Stimulated activated CD8-positive, alpha-beta memory T cell treated with anti-CD3 and anti-CD28 coated beads, Interleukin-4, amount 100 ng/mL, for 1 hour (primary cell): ENCODE data around the gene C19orf73.

Source experiments
- DNase-seq, 2 donors: peaks; one replicate each; pipeline ENCODE4 v3.0.0-alpha.2; 2020; ENCODE audit warnings: low read depth in 2 of 2, low spot score in 1 of 2

Gene C19orf73

DNA sequence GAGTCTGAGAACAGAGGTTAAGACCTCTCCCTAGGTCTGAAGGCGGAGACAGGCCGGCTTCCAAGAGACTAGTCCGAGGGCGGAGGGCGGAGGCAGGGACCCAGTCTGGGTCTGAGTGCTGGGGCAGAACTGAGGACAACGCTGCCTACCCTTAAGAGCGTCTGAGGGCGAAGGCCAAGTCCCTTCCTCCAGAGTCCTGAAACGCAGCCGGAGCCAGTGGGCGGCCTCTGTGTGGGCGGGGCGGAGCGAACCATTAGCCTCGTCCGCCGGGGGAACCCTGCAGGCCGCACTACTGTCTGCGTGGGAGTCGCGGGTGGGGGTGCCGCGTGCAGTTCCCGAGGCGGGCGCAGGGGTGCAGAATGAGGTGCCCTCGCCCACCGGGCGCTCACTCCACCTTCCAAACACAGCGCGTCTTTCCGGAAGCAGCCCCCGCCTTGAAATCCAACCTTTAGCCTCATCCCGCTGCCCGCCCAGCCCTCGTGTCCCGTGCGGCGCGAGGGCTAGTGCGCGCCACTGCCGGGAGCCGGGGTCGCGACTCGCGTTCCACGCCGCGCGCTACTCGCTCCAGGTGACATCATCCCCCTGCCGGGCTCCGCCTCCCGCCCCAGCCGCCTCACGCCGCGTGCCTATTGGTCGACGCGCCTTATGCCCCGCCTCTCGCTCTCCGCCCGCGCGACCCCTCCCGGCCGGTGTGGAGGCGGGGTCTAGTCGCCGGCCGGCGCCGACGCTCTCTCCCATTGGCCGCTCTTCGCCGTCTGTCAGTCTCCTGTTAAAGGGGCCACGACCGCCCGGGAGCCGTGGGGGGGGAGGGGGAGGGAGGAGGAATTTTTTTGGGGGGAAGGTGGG, at the start of gene C19orf73:
Gene C19orf73, minus strand, starts transcription at position 579 of the 846 bp plus-strand sequence. Its CDS starts 121 bp downstream, at position 458.
- DNase-seq = peak; percentile 92

- DNase-seq = no peak
Observed at GRCh38 chr19:49168421-49168820, 49.5 kb upstream of the C19orf73 start.

DNA sequence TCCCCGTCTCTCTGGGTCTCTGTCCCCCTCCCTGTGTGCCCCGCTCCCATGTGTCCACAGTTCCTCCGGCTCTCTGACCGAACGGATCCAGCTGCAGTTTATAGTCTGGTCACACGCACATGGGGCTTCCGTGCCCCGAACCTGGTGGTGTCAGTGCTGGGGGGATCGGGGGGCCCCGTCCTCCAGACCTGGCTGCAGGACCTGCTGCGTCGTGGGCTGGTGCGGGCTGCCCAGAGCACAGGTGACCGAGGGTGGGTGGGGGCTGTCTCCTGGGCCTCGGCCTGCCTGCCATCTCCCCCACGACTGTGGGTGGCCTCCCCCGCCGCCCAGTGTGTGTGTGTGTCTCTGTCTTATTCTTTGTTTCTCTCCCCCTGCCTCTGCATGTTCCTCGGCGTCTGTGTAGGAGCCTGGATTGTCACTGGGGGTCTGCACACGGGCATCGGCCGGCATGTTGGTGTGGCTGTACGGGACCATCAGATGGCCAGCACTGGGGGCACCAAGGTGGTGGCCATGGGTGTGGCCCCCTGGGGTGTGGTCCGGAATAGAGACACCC, 49.0 kb upstream of the C19orf73 start:
- DNase-seq = no peak

GRCh38 chr19:49165865-49166301, 46.9 kb upstream of the C19orf73 start:
- no peak for DNase-seq

DNA sequence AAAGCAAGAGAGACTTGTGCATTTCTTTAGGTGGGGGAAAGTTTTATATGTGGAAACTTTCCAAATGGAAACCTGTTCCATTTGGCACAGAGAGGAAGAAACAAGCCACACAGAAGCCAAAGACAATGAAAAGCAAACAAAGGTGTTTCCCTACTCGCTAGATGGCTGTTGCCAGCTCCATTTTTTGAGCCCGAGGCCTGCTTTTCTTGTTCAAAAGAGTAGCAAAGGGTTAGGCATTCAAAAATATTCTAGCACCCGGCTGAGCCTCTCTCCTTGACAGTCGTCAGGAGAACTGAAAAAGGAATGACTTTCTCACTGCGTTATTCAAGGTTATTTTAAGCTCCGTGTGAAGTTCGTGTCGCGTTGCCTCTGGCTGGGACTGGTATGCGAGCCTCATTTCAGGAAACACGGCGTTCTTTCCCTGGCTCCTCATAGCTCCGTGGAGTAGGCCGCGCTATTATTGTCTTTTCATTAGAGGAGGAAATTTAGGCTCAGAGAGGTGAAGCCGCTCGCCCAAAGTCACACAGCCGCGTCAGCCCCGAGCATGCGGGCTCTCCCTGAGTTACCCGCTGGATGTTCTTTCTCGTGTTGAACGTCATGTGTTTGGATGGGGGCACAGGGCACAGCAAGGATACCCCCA, 46.3 kb upstream of the C19orf73 start:
- no peak for DNase-seq

GRCh38 chr19:49161987-49162386, 43.0 kb upstream of the C19orf73 start:
- no peak for DNase-seq

DNA sequence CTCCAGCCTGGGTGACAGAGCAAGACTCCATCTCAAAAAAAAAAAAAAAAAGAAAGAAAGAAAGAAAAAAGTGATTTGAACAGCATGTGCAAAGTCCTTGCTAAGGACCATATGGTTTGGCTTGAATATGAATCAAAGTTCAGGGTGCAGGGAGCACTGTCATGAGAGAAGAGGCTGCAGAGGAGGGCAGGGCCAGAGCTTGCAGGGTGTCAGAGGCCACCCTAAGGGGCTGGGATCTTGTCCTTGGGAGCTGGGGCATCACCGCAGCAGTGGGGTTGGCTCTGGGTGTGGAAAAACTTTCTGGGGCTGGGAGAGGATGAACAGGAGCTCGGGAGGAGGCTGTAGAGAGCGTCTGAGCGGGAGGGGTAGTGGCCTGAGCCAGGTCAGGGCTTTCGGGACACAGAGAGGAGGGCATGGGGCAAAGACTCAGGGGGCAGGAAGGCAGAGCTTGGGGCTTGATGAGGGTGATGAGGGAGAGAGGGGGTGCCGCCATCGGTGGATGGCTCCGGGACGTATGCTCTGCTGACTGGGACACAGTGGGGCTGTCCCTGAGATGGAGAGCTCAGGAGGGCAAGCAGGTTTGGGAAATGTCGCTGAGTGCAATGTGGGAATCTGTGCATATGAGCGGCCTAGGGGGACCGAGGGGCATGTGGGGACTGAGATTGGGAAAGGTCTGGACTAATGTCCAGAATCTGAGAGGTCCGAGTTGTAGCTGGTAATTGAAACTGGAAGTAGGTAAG, 41.7 kb upstream of the C19orf73 start:
- DNase-seq = no peak

- no peak for DNase-seq
Observed at GRCh38 chr19:49157445-49158224, 38.7 kb upstream of the C19orf73 start, which contains the start of gene TRPM4. TSS of gene TRPM4 (plus strand) at chr19:49157792. CDS start at chr19:49157867, 75 bp downstream.

GRCh38 chr19:49155820-49156346, 36.9 kb upstream of the C19orf73 start:
- no peak for DNase-seq

DNA sequence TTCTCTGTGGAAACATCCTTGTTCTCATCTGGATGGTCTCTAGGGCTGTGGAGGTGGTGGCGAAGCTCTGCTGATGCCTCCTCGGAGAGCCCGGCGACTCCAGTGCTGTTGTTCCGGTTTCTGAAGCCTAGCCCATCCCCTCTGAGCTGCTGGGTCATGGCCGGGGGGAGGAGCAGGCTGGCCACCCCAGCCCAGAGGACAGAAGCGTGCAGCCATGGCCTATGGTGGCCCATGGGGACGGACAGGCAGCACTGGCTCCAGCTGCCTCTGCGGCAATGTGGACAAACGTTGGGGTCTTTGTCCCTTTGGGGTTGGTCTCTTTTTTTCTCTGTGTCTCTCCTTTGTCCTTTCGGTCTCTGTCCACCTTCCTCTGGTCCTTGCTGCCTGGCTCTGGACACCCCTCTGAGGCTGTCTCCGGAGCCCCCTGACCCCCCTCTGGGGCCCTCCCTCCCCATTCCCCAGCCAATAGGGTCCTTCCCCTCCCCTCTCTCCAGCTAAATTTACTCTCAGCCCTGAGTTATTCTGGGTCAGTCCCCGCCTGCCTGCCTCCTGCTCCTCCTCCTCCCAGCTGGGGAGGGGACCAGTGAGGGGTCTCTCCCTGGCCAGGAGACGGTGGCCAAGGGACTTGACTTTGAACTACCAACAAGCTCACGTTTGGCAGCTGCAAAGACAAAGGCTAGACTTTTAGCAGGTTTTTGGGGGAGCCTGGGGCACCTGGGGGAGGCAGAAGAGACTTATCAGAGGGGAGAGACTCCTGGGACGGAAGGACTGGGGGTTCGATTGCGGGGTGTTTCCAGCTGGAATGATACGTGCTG, 36.3 kb upstream of the C19orf73 start, which contains the start of gene HRC:
Gene HRC, minus strand, starts transcription at position 392 of the 815 bp plus-strand sequence. Its CDS starts 159 bp downstream, at position 233.
- no peak for DNase-seq

DNA sequence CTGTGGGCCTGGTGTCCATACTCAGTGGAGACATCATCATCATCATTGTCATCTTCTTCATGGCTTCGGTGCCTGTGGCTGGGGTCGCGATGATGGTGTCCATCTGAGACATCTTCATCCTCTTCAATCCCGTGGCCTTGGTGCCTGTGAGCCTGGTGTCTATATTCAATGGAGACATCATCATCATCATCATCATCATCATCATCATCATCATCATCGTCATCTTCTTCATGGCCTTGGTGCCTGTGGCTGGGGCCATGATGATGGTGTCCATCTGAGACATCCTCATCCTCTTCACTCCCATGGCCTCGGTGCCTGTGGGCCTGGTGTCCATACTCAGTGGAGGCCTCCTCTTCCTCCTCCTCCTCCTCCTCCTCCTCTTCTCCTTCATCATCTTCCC, 35.3 kb upstream of the C19orf73 start:
- no peak for DNase-seq

GRCh38 chr19:49153167-49153809, 34.3 kb upstream of the C19orf73 start:
- no peak for DNase-seq

DNA sequence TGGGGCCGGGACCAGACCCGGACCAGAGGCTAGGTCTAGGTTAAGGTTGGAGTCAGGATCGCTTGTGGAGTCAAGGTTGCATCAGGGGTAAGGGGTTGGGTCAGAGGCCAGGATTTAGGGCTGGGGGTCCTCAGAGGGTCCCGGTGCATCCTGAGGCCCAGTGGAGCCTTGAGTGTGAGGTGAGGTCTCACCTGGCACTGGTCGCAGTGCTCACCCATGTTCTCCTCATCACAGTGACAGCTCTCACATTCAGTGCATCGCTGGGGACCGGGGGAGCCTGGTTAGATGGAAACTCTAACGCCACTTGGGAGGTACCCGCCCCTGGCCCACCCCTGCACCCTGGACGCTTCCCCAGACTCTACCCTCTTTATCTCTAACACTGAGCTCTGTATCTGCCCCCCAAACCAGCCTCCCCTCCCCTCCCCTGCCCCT, 33.2 kb upstream of the C19orf73 start:
- no peak for DNase-seq

DNA sequence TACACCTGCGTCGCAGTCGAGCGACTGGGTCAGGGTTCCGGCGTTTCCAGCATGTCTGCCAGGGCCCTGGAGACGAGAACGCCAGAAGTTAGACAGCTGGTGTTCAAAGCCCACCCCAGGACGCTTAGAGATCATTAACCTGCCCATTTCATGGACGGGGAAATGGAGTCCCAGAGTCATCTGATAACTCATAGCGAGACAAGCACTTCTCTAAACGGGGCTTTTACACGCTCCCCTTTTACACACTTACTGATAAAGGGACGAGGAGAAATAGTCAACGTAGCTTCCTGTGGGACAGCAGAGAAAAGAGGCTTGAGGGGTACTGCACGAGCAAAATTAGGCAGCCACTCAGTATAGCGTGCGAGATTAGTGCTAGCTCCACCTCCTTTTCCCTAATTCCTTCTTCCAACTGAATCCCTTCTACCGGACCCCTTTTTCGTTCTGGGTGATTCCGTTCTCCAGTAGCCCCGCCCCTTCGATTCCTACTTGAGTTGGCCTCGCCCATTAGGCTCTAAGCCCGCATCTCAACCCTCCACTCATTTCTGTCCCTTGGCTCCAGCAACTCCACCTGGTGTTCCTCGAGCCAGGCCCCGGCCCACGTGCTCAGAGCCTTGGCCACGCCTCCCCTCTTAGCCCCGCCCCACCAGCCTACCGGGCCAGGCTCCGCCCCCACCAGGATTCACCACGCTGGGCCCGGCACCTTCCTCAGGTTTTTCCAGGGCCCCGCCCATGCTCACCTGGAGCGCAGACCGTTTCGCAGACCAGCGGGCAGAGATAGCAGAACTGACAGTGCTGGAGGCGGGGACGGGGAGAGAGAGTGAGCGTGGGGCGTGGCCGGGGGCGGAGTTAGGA, 32.5 kb upstream of the C19orf73 start:
- no peak for DNase-seq

- DNase-seq = no peak
Observed at GRCh38 chr19:49150944-49151243, 32.0 kb upstream of the C19orf73 start.

DNA sequence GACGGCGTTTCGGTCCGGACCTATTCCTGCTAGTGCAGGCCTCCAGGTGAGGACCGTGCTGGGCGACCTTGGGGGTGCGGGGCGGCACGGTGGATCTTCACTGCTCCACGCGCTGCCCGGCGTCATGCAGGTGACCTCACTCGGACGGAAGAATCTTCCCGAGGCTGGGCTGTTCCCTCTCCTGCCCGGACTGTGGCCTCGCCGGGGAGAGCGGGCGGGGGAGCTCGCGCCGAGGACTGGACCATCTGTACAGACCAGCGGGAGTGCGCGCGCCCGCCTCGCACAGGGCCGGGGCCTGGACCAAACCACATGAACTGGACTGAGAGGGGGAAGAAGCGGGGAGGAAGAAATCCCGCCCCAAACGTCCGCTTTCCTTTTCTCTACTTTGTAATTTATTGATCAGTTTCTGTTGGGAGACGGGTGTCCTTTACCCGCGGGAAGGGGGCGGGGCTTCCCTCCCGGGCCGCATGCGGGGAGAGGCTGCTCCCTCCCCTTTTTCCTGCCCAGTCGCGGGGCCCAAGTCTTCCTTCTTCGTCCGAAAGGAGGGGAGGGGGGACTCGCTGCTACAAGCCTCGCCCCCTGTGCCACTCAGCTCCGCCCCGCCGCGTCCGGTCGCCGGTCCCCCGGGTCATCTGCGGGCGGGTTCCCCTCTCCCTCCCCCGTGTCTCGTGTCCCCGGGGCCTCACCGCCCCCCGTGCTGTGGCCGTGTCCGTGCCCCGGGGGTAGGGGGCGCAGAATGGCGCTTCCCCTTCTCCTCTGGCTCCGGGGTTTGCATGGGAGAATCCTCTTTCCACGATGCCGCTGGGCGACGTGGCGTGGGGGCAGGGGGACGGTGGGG, 31.4 kb upstream of the C19orf73 start:
- DNase-seq = no peak

DNA sequence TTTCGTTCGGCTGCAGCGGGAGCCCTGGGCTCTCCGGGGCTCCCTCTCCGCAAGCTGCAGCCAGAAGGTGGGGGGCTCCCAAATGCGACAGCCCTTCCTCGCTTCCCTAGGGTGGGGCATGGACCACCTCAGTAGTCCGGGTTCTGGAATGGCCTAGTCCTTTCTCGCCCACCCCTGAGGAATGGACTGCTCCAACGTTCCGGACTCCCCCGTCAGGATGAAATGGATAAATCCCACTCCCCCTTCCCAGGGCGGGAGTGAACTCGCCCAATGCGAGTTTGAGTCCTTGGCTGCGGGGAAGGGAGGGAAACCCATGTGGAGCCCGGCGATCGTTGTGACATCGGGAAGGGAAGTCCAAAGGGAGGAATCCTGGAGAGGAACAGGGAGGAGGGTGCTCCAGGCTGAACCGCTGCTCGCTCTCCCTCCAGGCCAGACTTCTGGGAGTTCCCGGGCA, 30.7 kb upstream of the C19orf73 start:
- no peak for DNase-seq
